GM08714 (cell line): ENCODE data around the gene CTNNBIP1.

ENCODE experiments used
- H3K4me3 ChIP-seq: fragments of 200-500 bp; sonication (Bioruptor generic); 2 replicates; pipeline ENCODE4 v1.5.1; 2014; ENCODE audit warnings: mild to moderate bottlenecking, low read length, inconsistent platforms
- ZNF274 ChIP-seq: IDR thresholded peaks from 2 replicates; pipeline ENCODE4 v1.6.1; 2012; ENCODE audit warnings: mild to moderate bottlenecking, low read depth, low read length

Gene CTNNBIP1

GRCh38 chr1:9910423-9911178 is 532 bp upstream of the CTNNBIP1 start:
- H3K4me3 ChIP-seq, result peak overlapping the region; percentile 76
- TF ChIP-seq ZNF274, result no peak

- no peak for TF ChIP-seq ZNF274
- peak overlapping the region; percentile 73 for H3K4me3 ChIP-seq
These were observed 629 bp downstream of the CTNNBIP1 start for GRCh38 chr1:9909234-9910046.

GRCh38 chr1:9908871-9909233 is 1.2 kb downstream of the CTNNBIP1 start:
- TF ChIP-seq ZNF274, result no peak
- peak overlapping the region; percentile 73; the same call in 1 of the 2 replicates for H3K4me3 ChIP-seq

GRCh38 chr1:9907441-9907840 is 2.6 kb downstream of the CTNNBIP1 start:
- TF ChIP-seq ZNF274, result no peak
- H3K4me3 ChIP-seq, result no peak overlapping the region

- TF ChIP-seq ZNF274, result no peak
These were observed 3.6 kb downstream of the CTNNBIP1 start for GRCh38 chr1:9906466-9906865.

GRCh38 chr1:9905010-9905409 is 5.1 kb downstream of the CTNNBIP1 start:
- no peak for TF ChIP-seq ZNF274
- no peak overlapping the region for H3K4me3 ChIP-seq

More at GRCh38 chr1:9906466-9906865, 3.6 kb downstream of the CTNNBIP1 start:
- no peak overlapping the region for H3K4me3 ChIP-seq

- H3K4me3 ChIP-seq, result no peak overlapping the region
- TF ChIP-seq ZNF274, result no peak
These were observed 5.5 kb downstream of the CTNNBIP1 start for GRCh38 chr1:9904596-9904995.

- TF ChIP-seq ZNF274, result no peak
- no peak overlapping the region for H3K4me3 ChIP-seq
These were observed 6.1 kb downstream of the CTNNBIP1 start for GRCh38 chr1:9903801-9904527.

- TF ChIP-seq ZNF274, result no peak
- H3K4me3 ChIP-seq, result no peak overlapping the region
These were observed 8.0 kb downstream of the CTNNBIP1 start for GRCh38 chr1:9902060-9902452.

- TF ChIP-seq ZNF274, result no peak
These were observed 8.7 kb downstream of the CTNNBIP1 start for GRCh38 chr1:9901148-9902059.

GRCh38 chr1:9900142-9901043 is 9.7 kb downstream of the CTNNBIP1 start:
- no peak overlapping the region for H3K4me3 ChIP-seq
- no peak for TF ChIP-seq ZNF274

More at GRCh38 chr1:9901148-9902059, 8.7 kb downstream of the CTNNBIP1 start:
- no peak overlapping the region for H3K4me3 ChIP-seq

- no peak overlapping the region for H3K4me3 ChIP-seq
These were observed 16.0 kb downstream of the CTNNBIP1 start for GRCh38 chr1:9894115-9894514.

More at GRCh38 chr1:9894115-9894514, 16.0 kb downstream of the CTNNBIP1 start:
- TF ChIP-seq ZNF274, result no peak
